Suprapubic skin (tissue), 4 donors: ENCODE measurements around the gene KIF21B. TPM values are rescaled to one million over a fixed set of nuclear protein-coding genes. Genes with fewer than 3 reads are reported as not detected.

ENCODE experiments used
- DNase-seq, 2 donors: peaks; one replicate each; pipeline ENCODE4 v3.0.0-alpha.2; 2019; ENCODE audit warnings: low spot score in 2 of 2
- H3K27ac ChIP-seq: fragments of 200-600 bp; sonication (generic); one replicate; pipeline ENCODE4 v1.5.1; 2019
- H3K27me3 ChIP-seq: fragments of 200-600 bp; sonication (generic); one replicate; pipeline ENCODE4 v1.5.1; 2019
- H3K36me3 ChIP-seq: fragments of 200-600 bp; sonication (generic); one replicate; pipeline ENCODE4 v1.5.1; 2019
- H3K4me1 ChIP-seq: fragments of 200-600 bp; sonication (generic); one replicate; pipeline ENCODE4 v1.5.1; 2019
- H3K4me3 ChIP-seq: fragments of 200-600 bp; sonication (generic); one replicate; pipeline ENCODE4 v1.5.1; 2019; ENCODE audit warnings: mild to moderate bottlenecking
- H3K9me3 ChIP-seq: fragments of 200-600 bp; sonication (generic); one replicate; pipeline ENCODE4 v1.5.1; 2019
- EP300 ChIP-seq: sonication (generic); formaldehyde crosslinking; IDR thresholded peaks from one replicate; pipeline ENCODE4 v1.6.1; 2017; ENCODE audit warnings: antibody characterized with exemption
- POLR2A ChIP-seq, 2 donors: fragments of 450-650 bp; IDR thresholded peaks; one replicate each; pipeline ENCODE4 v1.6.1; 2017; ENCODE audit warnings: antibody characterized with exemption in 2 of 2, mild to moderate bottlenecking in 2 of 2, moderate library complexity in 2 of 2
- POLR2AphosphoS5 ChIP-seq, 3 donors: sonication (generic); formaldehyde crosslinking; IDR thresholded peaks; one replicate each; pipeline ENCODE4 v1.6.1; 2017; ENCODE audit warnings: antibody characterized with exemption in 3 of 3
- WGBS: methylation state at CpG from one replicate; pipeline ENCODE4 v1.1.5; 2018; 5-methylcytosine and 5-hydroxymethylcytosine counted together
- total RNA-seq, 4 donors: library from RNA; depleted of rRNA; stranded (reverse); fragments of >200 nt; gene quantifications; one replicate each; pipeline ENCODE4 v1.1.0, GENCODE V29; 2016
- TF ChIP-seq, protein P1 (sequence below), 2 donors: fragments of 200-600 bp in 1 of 2; fragments of 450-650 bp in 1 of 2; sonication (generic) in 1 of 2; IDR thresholded peaks; one replicate each; pipeline ENCODE4 v1.5.1; 2016 to 2019; ENCODE audit warnings: antibody characterized with exemption in 2 of 2, mild to moderate bottlenecking in 1 of 2, moderate library complexity in 1 of 2

KIF21B gene
- total RNA-seq, 4 donors from 2014 or later = 0.65 to 2.3 (median 1.1) TPM

DNA sequence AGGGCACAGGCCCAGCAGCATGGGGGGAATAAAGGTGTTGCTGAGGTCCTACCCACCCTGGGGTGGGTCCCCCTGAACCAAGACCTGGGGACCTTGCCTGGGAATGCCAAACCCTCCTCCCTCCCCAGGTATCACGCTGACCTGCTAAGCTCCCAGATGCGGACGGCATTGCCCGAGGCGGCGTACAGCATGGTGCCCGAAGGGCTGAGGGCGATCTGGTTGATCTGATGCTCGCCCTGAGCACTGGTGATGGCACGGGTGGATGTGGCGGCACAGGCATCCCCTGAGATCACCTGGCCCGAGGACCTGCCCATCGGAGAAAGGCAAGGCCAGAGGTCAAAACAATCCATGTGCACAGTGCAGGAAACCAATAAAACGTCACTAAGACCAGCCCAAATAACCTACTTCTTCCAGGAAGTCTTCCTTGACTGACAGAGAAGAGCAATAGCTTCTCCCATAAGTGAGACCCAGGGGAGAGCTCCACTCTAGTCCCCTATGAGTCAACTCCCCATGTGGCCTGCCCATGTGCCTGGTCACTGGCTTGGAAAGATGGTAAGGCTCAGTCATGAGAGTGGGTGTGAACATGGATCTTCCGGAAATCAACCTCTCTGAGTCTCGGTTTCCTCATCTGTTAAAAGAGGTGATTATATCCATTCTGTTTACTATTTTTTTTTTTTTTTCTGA, 46.3 kb downstream of the KIF21B start:
- 96% methylated on average over 9 of the region's 16 CpGs for WGBS
- Histone ChIP-seq H3K36me3 (peaks cover 8% of the 10 kb centered on the region), H3K27ac (no peak overlapping the region), H3K4me3 (no peak overlapping the region), H3K27me3 (no peaks in the 10 kb centered on the region), H3K4me1 (peaks cover 2% of the 10 kb centered on the region), H3K9me3 (no peaks in the 10 kb centered on the region)
- TF ChIP-seq POLR2A (IDR thresholded peaks at IDR 0.05) = no peak
- TF ChIP-seq, protein P1, sequence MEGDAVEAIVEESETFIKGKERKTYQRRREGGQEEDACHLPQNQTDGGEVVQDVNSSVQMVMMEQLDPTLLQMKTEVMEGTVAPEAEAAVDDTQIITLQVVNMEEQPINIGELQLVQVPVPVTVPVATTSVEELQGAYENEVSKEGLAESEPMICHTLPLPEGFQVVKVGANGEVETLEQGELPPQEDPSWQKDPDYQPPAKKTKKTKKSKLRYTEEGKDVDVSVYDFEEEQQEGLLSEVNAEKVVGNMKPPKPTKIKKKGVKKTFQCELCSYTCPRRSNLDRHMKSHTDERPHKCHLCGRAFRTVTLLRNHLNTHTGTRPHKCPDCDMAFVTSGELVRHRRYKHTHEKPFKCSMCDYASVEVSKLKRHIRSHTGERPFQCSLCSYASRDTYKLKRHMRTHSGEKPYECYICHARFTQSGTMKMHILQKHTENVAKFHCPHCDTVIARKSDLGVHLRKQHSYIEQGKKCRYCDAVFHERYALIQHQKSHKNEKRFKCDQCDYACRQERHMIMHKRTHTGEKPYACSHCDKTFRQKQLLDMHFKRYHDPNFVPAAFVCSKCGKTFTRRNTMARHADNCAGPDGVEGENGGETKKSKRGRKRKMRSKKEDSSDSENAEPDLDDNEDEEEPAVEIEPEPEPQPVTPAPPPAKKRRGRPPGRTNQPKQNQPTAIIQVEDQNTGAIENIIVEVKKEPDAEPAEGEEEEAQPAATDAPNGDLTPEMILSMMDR (IDR thresholded peaks at IDR 0.05) = no peak
- TF ChIP-seq EP300 = no peak
- TF ChIP-seq POLR2AphosphoS5 (IDR thresholded peaks at IDR 0.05) = no peak
- no peak for DNase-seq

GRCh38 chr1:200976634-200977033, 46.9 kb downstream of the KIF21B start:
- H3K27ac ChIP-seq = no peak overlapping the region
- H3K27me3 ChIP-seq = no peaks in the 10 kb centered on the region
- no peak for DNase-seq
- H3K36me3 ChIP-seq = peaks cover 8% of the 10 kb centered on the region
- no peaks in the 10 kb centered on the region for H3K9me3 ChIP-seq
- no peak overlapping the region for H3K4me3 ChIP-seq
- WGBS = 92% methylated on average over 7 of the region's 8 CpGs
- peaks cover 8% of the 10 kb centered on the region for H3K4me1 ChIP-seq
- TF ChIP-seq POLR2A (IDR thresholded peaks at IDR 0.05) = no peak
- no peak for TF ChIP-seq EP300
- TF ChIP-seq POLR2AphosphoS5 (IDR thresholded peaks at IDR 0.05) = no peak
- TF ChIP-seq, protein P1 (IDR thresholded peaks at IDR 0.05) = no peak

DNA sequence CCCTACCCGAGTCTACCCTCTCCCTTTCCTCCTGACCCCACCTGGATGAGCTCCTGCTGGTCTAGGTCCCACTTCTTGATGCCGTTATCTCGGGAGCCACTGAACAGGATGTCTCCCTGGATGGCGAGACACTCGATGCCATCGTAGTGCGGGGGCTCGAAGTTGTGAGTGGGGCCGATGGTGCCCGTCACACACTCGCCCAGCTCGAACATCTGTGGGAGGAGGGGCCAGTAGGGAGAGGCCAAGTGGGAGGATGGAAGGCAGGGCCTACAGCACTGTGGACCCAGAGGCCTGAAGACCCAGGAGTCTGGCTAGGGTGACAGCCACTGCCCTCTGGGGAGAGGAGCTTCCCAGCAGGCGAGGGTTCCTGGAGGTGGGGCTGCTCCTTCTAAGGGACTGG, 48.1 kb downstream of the KIF21B start:
- no peak for DNase-seq
- WGBS = 93% methylated on average over 12 of the region's 13 CpGs
- TF ChIP-seq, protein P1 (IDR thresholded peaks at IDR 0.05) = no peak
- TF ChIP-seq POLR2A (IDR thresholded peaks at IDR 0.05) = no peak
- no peak for TF ChIP-seq EP300
- TF ChIP-seq POLR2AphosphoS5 (IDR thresholded peaks at IDR 0.05) = no peak
- H3K27me3 ChIP-seq = no peaks in the 10 kb centered on the region
- no peaks in the 10 kb centered on the region for H3K9me3 ChIP-seq
- peaks cover 9% of the 10 kb centered on the region for H3K4me1 ChIP-seq
- peaks cover 8% of the 10 kb centered on the region for H3K36me3 ChIP-seq
- H3K4me3 ChIP-seq = no peak overlapping the region
- H3K27ac ChIP-seq = no peak overlapping the region

GRCh38 chr1:200974711-200975110, 48.8 kb downstream of the KIF21B start:
- 81% methylated on average over 8 of the region's 12 CpGs for WGBS
- no peaks in the 10 kb centered on the region for H3K9me3 ChIP-seq
- DNase-seq = no peak
- H3K4me3 ChIP-seq = no peak overlapping the region
- no peak overlapping the region for H3K27ac ChIP-seq
- H3K4me1 ChIP-seq = peaks cover 11% of the 10 kb centered on the region
- no peaks in the 10 kb centered on the region for H3K27me3 ChIP-seq
- H3K36me3 ChIP-seq = peaks cover 7% of the 10 kb centered on the region
- TF ChIP-seq, protein P1 (IDR thresholded peaks at IDR 0.05) = no peak
- TF ChIP-seq POLR2A (IDR thresholded peaks at IDR 0.05) = no peak
- no peak for TF ChIP-seq EP300
- TF ChIP-seq POLR2AphosphoS5 (IDR thresholded peaks at IDR 0.05) = no peak

- no peak for DNase-seq
- TF ChIP-seq, protein P1 (IDR thresholded peaks at IDR 0.05) = no peak
- TF ChIP-seq EP300 = no peak
- TF ChIP-seq POLR2AphosphoS5 (IDR thresholded peaks at IDR 0.05) = no peak
- TF ChIP-seq POLR2A (IDR thresholded peaks at IDR 0.05) = no peak
- Histone ChIP-seq H3K36me3 (peaks cover under 1% of the 10 kb centered on the region), H3K4me1 (peaks cover 12% of the 10 kb centered on the region), H3K9me3 (no peaks in the 10 kb centered on the region), H3K27ac (no peak overlapping the region), H3K4me3 (no peak overlapping the region), H3K27me3 (no peaks in the 10 kb centered on the region)
- WGBS = 82% methylated on average over 19 of the region's 19 CpGs
Observed at GRCh38 chr1:200973937-200974657, 49.4 kb downstream of the KIF21B start.
